ENCODE data around the gene GTF2H4.

DNA sequence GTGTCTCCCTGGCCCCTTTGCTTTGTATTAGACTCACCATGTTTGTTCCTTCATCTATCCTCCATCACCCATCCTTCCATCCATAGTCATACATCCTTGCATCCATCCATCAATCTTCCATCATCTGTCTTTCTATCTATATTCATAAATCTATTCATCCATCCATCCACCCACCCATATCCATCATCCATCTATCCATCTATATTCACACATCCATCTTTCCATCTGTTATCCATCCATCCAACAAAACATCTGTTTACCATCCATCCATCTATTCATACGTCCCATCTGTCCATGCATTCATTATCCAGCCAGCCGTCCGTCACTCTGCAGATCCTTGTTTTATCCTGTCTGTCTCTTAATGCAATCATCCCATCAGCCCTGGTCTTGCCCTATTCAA, 13.1 kb upstream of the GTF2H4 start:
- TF ChIP-seq, protein P1, sequence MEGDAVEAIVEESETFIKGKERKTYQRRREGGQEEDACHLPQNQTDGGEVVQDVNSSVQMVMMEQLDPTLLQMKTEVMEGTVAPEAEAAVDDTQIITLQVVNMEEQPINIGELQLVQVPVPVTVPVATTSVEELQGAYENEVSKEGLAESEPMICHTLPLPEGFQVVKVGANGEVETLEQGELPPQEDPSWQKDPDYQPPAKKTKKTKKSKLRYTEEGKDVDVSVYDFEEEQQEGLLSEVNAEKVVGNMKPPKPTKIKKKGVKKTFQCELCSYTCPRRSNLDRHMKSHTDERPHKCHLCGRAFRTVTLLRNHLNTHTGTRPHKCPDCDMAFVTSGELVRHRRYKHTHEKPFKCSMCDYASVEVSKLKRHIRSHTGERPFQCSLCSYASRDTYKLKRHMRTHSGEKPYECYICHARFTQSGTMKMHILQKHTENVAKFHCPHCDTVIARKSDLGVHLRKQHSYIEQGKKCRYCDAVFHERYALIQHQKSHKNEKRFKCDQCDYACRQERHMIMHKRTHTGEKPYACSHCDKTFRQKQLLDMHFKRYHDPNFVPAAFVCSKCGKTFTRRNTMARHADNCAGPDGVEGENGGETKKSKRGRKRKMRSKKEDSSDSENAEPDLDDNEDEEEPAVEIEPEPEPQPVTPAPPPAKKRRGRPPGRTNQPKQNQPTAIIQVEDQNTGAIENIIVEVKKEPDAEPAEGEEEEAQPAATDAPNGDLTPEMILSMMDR (conservative IDR thresholded peaks at IDR 0.05 in 1 of 2, IDR thresholded peaks at IDR 0.05 in 1 of 2; ENCODE audit: low read depth in 1 of 2, low read length in 2 of 2): no peak
- no peak for TF ChIP-seq EZH2 (IDR thresholded peaks at IDR 0.05; ENCODE audit: low read length, missing control alignments)

Measured in fibroblast of lung (primary cell).